HEK293T (cell line): ENCODE data around the gene TPSAB1.

Source experiments
- ELF4 ChIP-seq: fragments of 450-650 bp; IDR thresholded peaks from 2 replicates; pipeline ENCODE4 v1.6.1; 2017; ENCODE audit warnings: antibody characterized with exemption
- FOXK2 ChIP-seq: fragments of 450-650 bp; IDR thresholded peaks from 2 replicates; pipeline ENCODE4 v1.6.1; 2016; ENCODE audit warnings: mild to moderate bottlenecking
- HDGF ChIP-seq: fragments of 450-650 bp; IDR thresholded peaks from 2 replicates; pipeline ENCODE4 v1.6.1; 2017; ENCODE audit warnings: antibody characterized with exemption, borderline replicate concordance
- SUZ12 ChIP-seq: fragments of 450-650 bp; IDR thresholded peaks from 2 replicates; pipeline ENCODE4 v1.6.1; 2016; ENCODE audit warnings: mild to moderate bottlenecking
- ZNF384 ChIP-seq: fragments of 450-650 bp; IDR thresholded peaks from 2 replicates; pipeline ENCODE4 v1.6.1; 2016

GRCh38 chr16:1215574-1216295 is 24.8 kb upstream of the TPSAB1 start:
- TF ChIP-seq ELF4 (no peak), FOXK2 (no peak), SUZ12 (no peak), HDGF (no peak), ZNF384 (no peak)
